Astrocyte of the cerebellum (primary cell): Measurements from ENCODE around the gene TRPV3.

Experiments
- DNase-seq: peaks from one replicate; pipeline ENCODE4 v3.0.0-alpha.2; 2011; ENCODE audit warnings: low read depth
- H3K4me3 ChIP-seq: 2 replicates; pipeline ENCODE4 v1.5.1; 2011; ENCODE audit warnings: mild to moderate bottlenecking, low read depth, low read length, moderate library complexity
- in situ Hi-C: cut with HindIII; loops from 2 replicates; pipeline ENCODE4 v1.10.0; 2017; ENCODE audit warnings: low sequenced_read_pairs
- TF ChIP-seq, protein P1 (sequence below): IDR thresholded peaks from 2 replicates; pipeline ENCODE4 v1.5.1; 2012; ENCODE audit warnings: low read length, low read depth, moderate library complexity, mild to moderate bottlenecking; ENCODE audit errors: missing control alignments

TRPV3 gene

DNA sequence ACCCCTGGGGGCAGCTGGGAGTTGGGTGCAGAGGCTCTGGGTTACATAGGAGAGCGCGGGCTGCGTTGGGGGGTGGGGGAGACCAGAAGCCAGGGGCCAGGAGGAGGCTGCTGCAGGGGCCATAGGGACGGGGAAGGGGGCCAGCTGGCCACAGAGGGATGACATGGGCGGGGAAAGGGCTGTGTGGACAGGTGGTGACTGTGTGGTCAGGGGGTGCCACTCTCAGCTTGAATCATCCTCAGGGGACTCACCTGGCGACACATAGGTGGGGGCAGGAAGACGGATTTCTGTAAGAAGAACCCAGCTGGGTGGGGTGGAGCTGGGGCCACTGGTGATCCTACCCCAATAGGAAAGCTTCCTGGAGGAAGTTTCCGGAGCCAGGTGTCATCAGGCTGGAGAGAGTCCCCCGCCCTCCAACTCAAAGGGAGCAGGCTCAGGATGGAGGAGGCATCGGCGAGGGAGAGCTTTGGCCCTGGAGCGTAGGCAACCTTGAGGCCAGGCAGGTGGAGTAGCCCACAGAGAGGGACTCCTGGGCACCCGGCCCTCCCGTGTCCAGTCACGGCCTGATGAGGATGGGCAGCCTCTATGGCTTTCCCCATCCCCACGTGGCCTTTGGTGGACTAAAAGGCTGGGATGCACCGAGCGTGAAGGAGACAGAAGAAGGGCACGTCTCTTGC is 1.2 kb downstream of the TRPV3 start:
- TF ChIP-seq, protein P1, sequence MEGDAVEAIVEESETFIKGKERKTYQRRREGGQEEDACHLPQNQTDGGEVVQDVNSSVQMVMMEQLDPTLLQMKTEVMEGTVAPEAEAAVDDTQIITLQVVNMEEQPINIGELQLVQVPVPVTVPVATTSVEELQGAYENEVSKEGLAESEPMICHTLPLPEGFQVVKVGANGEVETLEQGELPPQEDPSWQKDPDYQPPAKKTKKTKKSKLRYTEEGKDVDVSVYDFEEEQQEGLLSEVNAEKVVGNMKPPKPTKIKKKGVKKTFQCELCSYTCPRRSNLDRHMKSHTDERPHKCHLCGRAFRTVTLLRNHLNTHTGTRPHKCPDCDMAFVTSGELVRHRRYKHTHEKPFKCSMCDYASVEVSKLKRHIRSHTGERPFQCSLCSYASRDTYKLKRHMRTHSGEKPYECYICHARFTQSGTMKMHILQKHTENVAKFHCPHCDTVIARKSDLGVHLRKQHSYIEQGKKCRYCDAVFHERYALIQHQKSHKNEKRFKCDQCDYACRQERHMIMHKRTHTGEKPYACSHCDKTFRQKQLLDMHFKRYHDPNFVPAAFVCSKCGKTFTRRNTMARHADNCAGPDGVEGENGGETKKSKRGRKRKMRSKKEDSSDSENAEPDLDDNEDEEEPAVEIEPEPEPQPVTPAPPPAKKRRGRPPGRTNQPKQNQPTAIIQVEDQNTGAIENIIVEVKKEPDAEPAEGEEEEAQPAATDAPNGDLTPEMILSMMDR = no peak
- in situ Hi-C loops = no loop called here
- DNase-seq = no peak
- no peak overlapping the region for H3K4me3 ChIP-seq

DNA sequence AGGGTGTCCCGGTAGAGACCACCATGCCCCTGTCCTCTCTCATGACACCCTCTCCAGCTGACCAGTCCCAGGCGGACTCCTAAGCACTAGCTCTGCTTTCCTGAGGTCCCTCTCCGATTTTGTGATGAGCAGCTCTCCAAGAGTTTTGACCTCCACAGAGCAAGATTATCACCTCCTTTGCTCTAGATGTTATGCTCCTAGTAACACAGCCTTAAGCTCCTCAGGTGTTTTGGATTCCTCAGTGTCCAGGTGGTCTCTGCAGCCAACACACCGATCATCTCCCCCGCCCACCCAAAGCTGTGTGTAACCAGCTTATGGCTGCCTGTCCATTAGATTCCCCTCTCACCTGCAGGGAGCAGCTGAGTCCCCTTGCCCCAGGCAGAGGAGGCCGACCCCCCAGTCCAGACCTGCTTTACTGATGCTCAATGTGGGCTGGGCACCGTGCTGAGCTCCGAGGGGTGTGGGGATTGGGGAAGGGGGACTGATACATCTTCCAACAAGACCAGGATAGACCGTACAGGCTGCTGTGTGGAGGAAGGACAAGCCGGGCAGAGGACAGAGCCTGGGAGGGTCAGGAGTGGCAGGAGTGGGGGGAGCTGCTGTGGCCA is 2.3 kb downstream of the TRPV3 start:
- TF ChIP-seq, protein P1 = no peak
- no peak overlapping the region for H3K4me3 ChIP-seq
- in situ Hi-C loops = no loop called here
- DNase-seq = no peak

DNA sequence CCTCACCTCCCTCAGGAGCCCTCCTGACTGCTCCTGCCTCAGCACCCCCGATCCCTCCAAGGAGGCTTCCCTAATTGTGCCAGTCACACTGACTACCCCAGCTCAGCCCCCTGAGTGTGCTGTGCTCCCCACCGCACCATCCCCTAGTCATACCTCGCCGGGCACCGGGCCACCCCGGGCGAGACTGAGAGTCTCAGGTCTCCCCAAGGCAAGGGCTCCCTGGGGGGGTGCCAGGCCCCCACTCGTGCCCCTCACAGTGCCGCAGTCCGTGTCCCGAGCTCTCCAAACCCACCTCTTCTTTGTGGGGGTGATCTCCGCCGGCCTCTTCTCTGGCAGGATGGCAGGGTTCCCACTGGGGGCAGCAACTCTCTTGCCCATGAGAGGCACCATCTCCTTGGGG is 3.2 kb downstream of the TRPV3 start:
- in situ Hi-C loops = no loop called here
- TF ChIP-seq, protein P1 = no peak

DNA sequence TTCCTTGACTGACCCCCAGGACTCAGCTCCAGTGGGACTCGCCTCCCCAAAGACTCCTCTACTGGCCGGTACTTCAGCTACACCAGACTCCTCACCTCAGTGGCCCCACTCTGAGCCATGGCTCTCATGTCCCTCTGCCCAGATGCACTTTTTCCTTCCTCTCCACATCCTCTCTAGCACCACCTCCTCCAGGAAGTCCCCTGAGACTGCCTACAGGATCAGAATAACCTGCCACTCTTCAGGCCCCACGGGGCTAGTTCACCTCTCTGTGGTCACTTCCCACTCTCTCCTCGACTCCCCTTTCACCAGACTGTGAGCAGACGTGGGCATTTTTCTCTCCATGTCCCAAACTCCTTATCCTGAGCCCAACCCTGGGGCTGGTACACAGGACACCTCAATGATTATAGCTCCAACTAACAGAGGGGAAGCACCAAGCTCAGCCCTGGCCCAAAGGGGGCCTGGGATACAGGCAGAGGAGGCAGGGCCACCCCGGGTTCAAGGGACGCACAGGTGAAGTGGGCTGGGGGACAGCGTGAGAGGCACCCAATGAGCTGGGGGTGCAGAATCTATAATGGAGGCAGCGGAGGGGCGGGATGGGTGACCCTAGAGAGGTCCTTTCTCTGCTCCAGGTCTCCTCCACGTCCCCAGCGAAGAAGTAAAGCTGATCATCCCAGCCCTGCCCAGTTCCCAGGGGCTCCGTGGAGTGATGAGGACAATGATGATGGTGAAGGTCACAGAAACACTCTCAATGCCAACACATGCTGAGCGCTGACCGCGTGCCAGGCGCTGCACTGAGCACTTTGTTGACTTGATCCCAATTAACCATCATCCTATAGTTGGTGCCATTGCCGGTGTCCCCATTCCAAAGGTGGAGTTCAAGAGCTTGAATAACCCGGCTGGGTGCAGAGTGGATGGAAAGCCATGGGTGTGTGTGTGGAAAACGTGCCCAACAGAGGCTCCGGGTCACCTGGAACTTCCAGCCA is 3.9 kb downstream of the TRPV3 start:
- in situ Hi-C loops = no loop called here
- DNase-seq = no peak
- H3K4me3 ChIP-seq = no peak overlapping the region
- TF ChIP-seq, protein P1 = no peak

More for the DNA sequence above, 3.2 kb downstream of the TRPV3 start:
- no peak overlapping the region for H3K4me3 ChIP-seq
- no peak for DNase-seq

DNA sequence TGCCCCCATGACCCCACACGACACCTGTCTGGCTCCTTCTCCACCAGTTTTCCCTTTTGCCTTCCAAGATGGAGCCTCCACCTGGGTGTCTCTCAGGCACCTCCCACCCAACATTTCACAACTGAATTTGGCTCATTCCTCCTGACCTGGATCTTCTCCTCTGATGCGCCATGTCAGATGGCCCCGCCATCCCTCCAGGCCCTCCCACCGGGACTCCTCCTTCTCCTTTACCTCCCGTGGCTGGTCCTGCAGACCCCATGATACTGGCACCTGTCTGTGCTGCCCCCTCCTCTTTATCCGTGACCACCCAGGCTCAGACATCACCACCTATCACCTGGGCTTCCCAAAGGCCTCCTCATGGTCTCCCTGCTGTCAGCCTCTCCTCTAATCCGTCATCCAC is 4.7 kb downstream of the TRPV3 start:
- in situ Hi-C loops = no loop called here

DNA sequence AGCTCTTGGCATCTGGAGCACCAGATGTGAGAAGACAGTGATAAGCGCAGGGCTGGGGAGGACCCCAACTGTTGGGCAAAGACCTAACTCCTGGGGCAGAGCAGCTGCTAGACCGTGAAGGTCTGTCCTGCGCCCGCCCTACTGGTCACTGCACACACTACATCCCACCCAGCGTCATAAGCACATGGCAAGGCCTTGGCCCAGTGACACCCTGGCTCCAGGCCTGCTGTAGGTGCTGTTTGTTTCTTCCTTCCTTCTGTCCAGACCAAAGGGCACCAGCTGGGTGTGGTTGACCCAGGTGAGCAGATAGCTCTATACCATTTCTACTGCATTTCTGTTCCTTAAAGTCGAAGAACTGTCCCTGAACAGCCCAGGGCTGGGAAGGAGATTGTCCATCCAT is 6.4 kb downstream of the TRPV3 start:
- in situ Hi-C loops = no loop called here
- no peak for DNase-seq
- TF ChIP-seq, protein P1 = no peak
- H3K4me3 ChIP-seq = no peak overlapping the region

More for the DNA sequence above, 4.7 kb downstream of the TRPV3 start:
- TF ChIP-seq, protein P1 = no peak
- H3K4me3 ChIP-seq = no peak overlapping the region
- no peak for DNase-seq
